ENCODE measurements around the gene CPED1. TPM values are rescaled to one million over a fixed set of nuclear protein-coding genes. Genes with fewer than 3 reads are reported as not detected.
"Not testable (repeated sequence)": the region's sequence is repeated elsewhere in the genome, so short reads cannot be mapped to it uniquely, and the experiment has no call there.

The CPED1 gene
- total RNA-seq, 2 experiments from 2014 or later = not detected

DNA sequence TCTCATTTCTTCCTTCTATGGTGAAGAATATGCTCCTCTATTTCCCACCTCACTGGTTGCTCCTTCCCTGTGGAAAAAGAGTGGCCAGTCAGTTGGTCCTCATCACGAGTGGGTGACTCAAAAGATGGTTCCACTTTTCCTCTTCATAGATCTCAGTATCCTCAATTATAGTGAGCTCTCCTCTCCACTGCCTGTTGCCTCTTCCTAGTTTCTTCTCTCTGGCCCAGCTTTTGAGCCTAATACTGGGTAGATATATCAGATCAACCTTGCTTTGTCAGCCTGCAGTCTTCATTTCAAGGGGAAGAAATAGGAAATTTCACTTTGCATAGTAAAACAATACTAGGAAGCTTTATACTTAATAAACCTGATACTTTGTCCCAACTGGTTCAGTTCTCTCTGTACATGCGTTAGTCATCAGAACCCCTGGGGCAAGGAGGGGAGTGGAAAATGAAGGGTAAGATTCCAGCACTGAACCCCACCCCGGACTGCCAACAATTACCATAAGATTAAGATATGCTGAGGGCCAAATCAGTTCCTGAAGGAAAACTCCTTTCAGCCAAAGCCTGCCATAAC, 324.8 kb downstream of the CPED1 start:
- Histone ChIP-seq H3K4me2 (ENCODE audit: low read length) (peak overlapping the region; percentile 73; the same call in 1 of the 2 replicates), H3K79me2 (ENCODE audit: insufficient read depth, low read depth, low read length) (no peaks in the 10 kb centered on the region), H3K36me3 (ENCODE audit: insufficient read depth, low read length) (no peaks in the 10 kb centered on the region), H3K4me3 (ENCODE audit: low read depth, low read length, poor library complexity, severe bottlenecking) (no peak overlapping the region), H2AFZ (ENCODE audit: low read length) (peak overlapping the region; percentile 60), H4K20me1 (ENCODE audit: insufficient read depth, low read length) (no peaks in the 10 kb centered on the region), H3K9me3 (ENCODE audit: low read length) (no peaks in the 10 kb centered on the region), H3K4me1 (ENCODE audit: insufficient read depth, low read length, poor library complexity, severe bottlenecking) (peaks cover 5% of the 10 kb centered on the region), H3K27ac (ENCODE audit: low read depth, low read length, poor library complexity, severe bottlenecking) (no peak overlapping the region), H3K9me2 (ENCODE audit: insufficient read depth, low read length) (no peaks in the 10 kb centered on the region)
- intact Hi-C loops (cut with micrococcal nuclease; ENCODE audit: unreplicated experiment) = no loop called here
- no peak for DNase-seq (ENCODE audit: low spot score)
- BruUV-seq (replicated peaks) = no TSS peak
- ChIA-PET CTCF (ENCODE audit: unreplicated experiment) (no interaction called here), POLR2A (interaction anchor here (0.6 kb wide), 1 partner anchor 87 kb away, joined by 3 read pairs; no protein-coding TSS in a partner anchor)
- TF ChIP-seq, protein P1, sequence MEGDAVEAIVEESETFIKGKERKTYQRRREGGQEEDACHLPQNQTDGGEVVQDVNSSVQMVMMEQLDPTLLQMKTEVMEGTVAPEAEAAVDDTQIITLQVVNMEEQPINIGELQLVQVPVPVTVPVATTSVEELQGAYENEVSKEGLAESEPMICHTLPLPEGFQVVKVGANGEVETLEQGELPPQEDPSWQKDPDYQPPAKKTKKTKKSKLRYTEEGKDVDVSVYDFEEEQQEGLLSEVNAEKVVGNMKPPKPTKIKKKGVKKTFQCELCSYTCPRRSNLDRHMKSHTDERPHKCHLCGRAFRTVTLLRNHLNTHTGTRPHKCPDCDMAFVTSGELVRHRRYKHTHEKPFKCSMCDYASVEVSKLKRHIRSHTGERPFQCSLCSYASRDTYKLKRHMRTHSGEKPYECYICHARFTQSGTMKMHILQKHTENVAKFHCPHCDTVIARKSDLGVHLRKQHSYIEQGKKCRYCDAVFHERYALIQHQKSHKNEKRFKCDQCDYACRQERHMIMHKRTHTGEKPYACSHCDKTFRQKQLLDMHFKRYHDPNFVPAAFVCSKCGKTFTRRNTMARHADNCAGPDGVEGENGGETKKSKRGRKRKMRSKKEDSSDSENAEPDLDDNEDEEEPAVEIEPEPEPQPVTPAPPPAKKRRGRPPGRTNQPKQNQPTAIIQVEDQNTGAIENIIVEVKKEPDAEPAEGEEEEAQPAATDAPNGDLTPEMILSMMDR (conservative IDR thresholded peaks at IDR 0.05; ENCODE audit: low read length) = no peak
- TF ChIP-seq EZH2phosphoT487 (IDR thresholded peaks at IDR 0.05; ENCODE audit: borderline replicate concordance, low read depth, low read length) = no peak

- no peaks in the 10 kb centered on the region for H4K20me1 ChIP-seq (ENCODE audit: insufficient read depth, low read length)
- TF ChIP-seq, protein P1 (conservative IDR thresholded peaks at IDR 0.05; ENCODE audit: low read length) = no peak
- TF ChIP-seq EZH2phosphoT487 (IDR thresholded peaks at IDR 0.05; ENCODE audit: borderline replicate concordance, low read depth, low read length) = no peak
- H3K4me3 ChIP-seq (ENCODE audit: low read depth, low read length, poor library complexity, severe bottlenecking) = peak overlapping the region; percentile 49
- no peaks in the 10 kb centered on the region for H3K9me3 ChIP-seq (ENCODE audit: low read length)
- DNase-seq (ENCODE audit: low spot score) = peak; percentile 30
- ChIA-PET CTCF (ENCODE audit: unreplicated experiment) (no interaction called here), POLR2A (no interaction called here)
- peak overlapping the region; percentile 60 for H2AFZ ChIP-seq (ENCODE audit: low read length)
- no peaks in the 10 kb centered on the region for H3K79me2 ChIP-seq (ENCODE audit: insufficient read depth, low read depth, low read length)
- peaks cover 5% of the 10 kb centered on the region for H3K4me1 ChIP-seq (ENCODE audit: insufficient read depth, low read length, poor library complexity, severe bottlenecking)
- H3K4me2 ChIP-seq (ENCODE audit: low read length) = peak overlapping the region; percentile 73
- H3K36me3 ChIP-seq (ENCODE audit: insufficient read depth, low read length) = no peaks in the 10 kb centered on the region
- intact Hi-C loops (cut with micrococcal nuclease; ENCODE audit: unreplicated experiment) = no loop called here
- H3K9me2 ChIP-seq (ENCODE audit: insufficient read depth, low read length) = no peaks in the 10 kb centered on the region
- no TSS peak for BruUV-seq (replicated peaks)
- no peak overlapping the region for H3K27ac ChIP-seq (ENCODE audit: low read depth, low read length, poor library complexity, severe bottlenecking)
These were observed 325.5 kb downstream of the CPED1 start for GRCh38 chr7:121313793-121314676.

DNA sequence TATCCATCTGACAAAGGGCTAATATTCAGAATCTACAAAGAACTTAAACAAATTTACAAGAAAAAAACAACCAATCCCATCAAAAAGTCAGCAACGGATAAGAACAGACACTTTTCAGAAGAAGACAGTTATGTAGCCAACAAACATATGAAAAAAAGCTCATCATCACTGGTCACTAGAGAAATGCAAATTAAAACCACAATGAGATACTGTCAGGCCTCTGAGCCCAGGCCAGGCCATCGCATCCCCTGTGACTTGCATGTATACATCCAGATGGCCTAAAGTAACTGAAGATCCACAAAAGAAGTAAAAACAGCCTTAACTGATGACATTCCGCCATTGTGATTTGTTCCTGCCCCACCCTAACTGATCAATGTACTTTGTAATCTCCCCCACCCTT, 326.7 kb downstream of the CPED1 start:
- H3K9me2 ChIP-seq (ENCODE audit: insufficient read depth, low read length); H3K4me2 ChIP-seq (ENCODE audit: low read length); H3K4me3 ChIP-seq (ENCODE audit: low read depth, low read length, poor library complexity, severe bottlenecking); DNase-seq (ENCODE audit: low spot score); H3K4me1 ChIP-seq (ENCODE audit: insufficient read depth, low read length, poor library complexity, severe bottlenecking); H3K36me3 ChIP-seq (ENCODE audit: insufficient read depth, low read length); CTCF ChIA-PET (ENCODE audit: unreplicated experiment); H3K27ac ChIP-seq (ENCODE audit: low read depth, low read length, poor library complexity, severe bottlenecking); H3K9me3 ChIP-seq (ENCODE audit: low read length); H2AFZ ChIP-seq (ENCODE audit: low read length); H4K20me1 ChIP-seq (ENCODE audit: insufficient read depth, low read length); BruUV-seq (replicated peaks); H3K79me2 ChIP-seq (ENCODE audit: insufficient read depth, low read depth, low read length); intact Hi-C loops (cut with micrococcal nuclease; ENCODE audit: unreplicated experiment): not testable (repeated sequence)
- POLR2A ChIA-PET = interaction anchor here (0.6 kb wide), 1 partner anchor 188 kb away, joined by 3 read pairs; no protein-coding TSS in a partner anchor

All from OCI-LY7 (cell line).